ENCODE measurements around the gene ABCF1. TPM values are rescaled to one million over a fixed set of nuclear protein-coding genes. Genes with fewer than 3 reads are reported as not detected.

The ABCF1 gene
- total and polyA plus RNA-seq, 9 of the 15 experiments (the other 6 are each of a cell fraction or from before 2014, with no cell fraction given) = 41.6 to 193 (median 102) TPM

DNA sequence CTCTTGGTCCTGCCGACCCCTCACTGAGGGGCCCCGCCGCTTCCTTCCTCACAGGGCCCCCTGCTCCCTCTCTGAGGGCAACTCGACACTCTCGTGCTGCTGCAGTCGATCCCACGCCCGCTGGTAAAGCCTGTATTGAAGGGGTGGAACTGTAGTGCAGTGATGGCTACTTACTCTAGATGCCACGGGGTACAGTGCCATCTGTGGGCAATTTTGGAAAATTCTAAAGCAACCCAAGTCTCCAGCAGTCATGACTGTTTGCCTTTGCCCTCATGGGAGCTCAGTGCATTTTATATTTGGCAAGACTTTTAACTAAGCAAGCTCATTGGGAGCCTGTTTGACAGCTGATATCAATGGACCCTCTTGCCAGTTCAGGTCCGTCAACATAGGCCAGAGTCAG, 69.2 kb downstream of the ABCF1 start (continued):
- TF ChIP-seq TFE3 (CRISPR knock-in tag; IDR thresholded peaks at IDR 0.05) (no peak), SREBF1 (IDR thresholded peaks at IDR 0.05; ENCODE audit: borderline replicate concordance, low read depth, low read length) (no peak), ZNF583 (CRISPR knock-in tag; IDR thresholded peaks at IDR 0.05) (no peak), ZNF511 (CRISPR knock-in tag; IDR thresholded peaks at IDR 0.05) (no peak), CREB3 (tag; conservative IDR thresholded peaks at IDR 0.05; ENCODE audit: low read depth) (no peak), GTF2A2 (tag; IDR thresholded peaks at IDR 0.05) (no peak), TAF15 (IDR thresholded peaks at IDR 0.05; ENCODE audit: low read depth, low read length) (no peak), IRF2 (CRISPR knock-in tag; IDR thresholded peaks at IDR 0.05) (no peak), NR3C1 (CRISPR knock-in tag; IDR thresholded peaks at IDR 0.05) (no peak), JUNB (CRISPR knock-in tag; conservative IDR thresholded peaks at IDR 0.05) (no peak), POLR3A (IDR thresholded peaks at IDR 0.05; ENCODE audit: borderline replicate concordance, extremely low read depth, insufficient read depth, insufficient read length) (no peak)
- TF ChIP-seq, protein P1, sequence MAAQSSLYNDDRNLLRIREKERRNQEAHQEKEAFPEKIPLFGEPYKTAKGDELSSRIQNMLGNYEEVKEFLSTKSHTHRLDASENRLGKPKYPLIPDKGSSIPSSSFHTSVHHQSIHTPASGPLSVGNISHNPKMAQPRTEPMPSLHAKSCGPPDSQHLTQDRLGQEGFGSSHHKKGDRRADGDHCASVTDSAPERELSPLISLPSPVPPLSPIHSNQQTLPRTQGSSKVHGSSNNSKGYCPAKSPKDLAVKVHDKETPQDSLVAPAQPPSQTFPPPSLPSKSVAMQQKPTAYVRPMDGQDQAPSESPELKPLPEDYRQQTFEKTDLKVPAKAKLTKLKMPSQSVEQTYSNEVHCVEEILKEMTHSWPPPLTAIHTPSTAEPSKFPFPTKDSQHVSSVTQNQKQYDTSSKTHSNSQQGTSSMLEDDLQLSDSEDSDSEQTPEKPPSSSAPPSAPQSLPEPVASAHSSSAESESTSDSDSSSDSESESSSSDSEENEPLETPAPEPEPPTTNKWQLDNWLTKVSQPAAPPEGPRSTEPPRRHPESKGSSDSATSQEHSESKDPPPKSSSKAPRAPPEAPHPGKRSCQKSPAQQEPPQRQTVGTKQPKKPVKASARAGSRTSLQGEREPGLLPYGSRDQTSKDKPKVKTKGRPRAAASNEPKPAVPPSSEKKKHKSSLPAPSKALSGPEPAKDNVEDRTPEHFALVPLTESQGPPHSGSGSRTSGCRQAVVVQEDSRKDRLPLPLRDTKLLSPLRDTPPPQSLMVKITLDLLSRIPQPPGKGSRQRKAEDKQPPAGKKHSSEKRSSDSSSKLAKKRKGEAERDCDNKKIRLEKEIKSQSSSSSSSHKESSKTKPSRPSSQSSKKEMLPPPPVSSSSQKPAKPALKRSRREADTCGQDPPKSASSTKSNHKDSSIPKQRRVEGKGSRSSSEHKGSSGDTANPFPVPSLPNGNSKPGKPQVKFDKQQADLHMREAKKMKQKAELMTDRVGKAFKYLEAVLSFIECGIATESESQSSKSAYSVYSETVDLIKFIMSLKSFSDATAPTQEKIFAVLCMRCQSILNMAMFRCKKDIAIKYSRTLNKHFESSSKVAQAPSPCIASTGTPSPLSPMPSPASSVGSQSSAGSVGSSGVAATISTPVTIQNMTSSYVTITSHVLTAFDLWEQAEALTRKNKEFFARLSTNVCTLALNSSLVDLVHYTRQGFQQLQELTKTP (IDR thresholded peaks at IDR 0.05; ENCODE audit: low read depth in 1 of 2, partially characterized antibody in 2 of 2) = no peak

All from K562 (cell line).